ENCODE measurements around the gene NECAB2.

GRCh38 chr16:84003038-84003437, 35.0 kb downstream of the NECAB2 start:
- no peak for TF ChIP-seq POLR2AphosphoS5 (IDR thresholded peaks at IDR 0.05)
- TF ChIP-seq CTCF (IDR thresholded peaks at IDR 0.05): no peak
- no peak for TF ChIP-seq EP300 (IDR thresholded peaks at IDR 0.05)
